Measurements from ENCODE around the gene GPR83.

DNA sequence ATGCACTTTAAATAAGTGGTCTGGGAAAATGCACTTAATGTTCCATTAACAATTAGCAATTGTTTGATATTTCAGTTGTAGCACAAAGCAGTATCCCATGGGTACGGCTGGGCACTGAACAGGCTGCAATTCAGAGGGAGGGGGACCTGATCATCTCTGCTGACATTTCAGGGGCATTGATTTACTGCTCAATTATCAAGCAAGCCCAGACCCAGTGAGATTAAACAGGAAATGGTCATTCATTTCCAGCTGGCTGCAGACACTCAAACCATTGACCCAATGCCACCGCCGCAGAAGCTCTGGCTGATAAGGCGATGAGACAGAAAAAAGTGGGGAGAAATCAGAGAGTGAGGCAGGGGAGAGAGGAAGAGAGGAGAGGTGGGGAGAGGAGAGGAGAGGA is 1.2 kb downstream of the GPR83 start:
- TF ChIP-seq POLR2A (IDR thresholded peaks at IDR 0.05; ENCODE audit: low read depth, low read length) (no peak), POLR2AphosphoS5 (IDR thresholded peaks at IDR 0.05; ENCODE audit: low read depth, low read length) (no peak), TAF1 (IDR thresholded peaks at IDR 0.05; ENCODE audit: borderline replicate concordance, low read depth, low read length) (no peak)
